T follicular helper cell (primary cell): Measurements from ENCODE around the gene KLK5.

ENCODE experiments used
- DNase-seq: peaks from one replicate; pipeline ENCODE4 v3.0.0-alpha.2; 2020; ENCODE audit warnings: low read depth

Gene KLK5

GRCh38 chr19:50969413-50969760 is 16.5 kb upstream of the KLK5 start, which contains the start of gene KLK6:
Gene KLK6, minus strand, starts transcription at chr19:50969591. Its CDS starts 1,487 bp downstream, at chr19:50968104.
- no peak for DNase-seq

GRCh38 chr19:50968716-50969412 is 16.0 kb upstream of the KLK5 start:
- DNase-seq = no peak

- DNase-seq = no peak
These were observed 15.3 kb upstream of the KLK5 start for GRCh38 chr19:50967929-50968715.

GRCh38 chr19:50964266-50964665 is 11.4 kb upstream of the KLK5 start:
- no peak for DNase-seq

GRCh38 chr19:50963381-50963780 is 10.5 kb upstream of the KLK5 start:
- DNase-seq = no peak

- DNase-seq = no peak
These were observed 9.4 kb upstream of the KLK5 start for GRCh38 chr19:50962245-50962644.

- no peak for DNase-seq
These were observed 7.1 kb upstream of the KLK5 start for GRCh38 chr19:50959731-50960500.

GRCh38 chr19:50957587-50957986 is 4.7 kb upstream of the KLK5 start:
- no peak for DNase-seq

GRCh38 chr19:50949861-50950260 is 3.0 kb downstream of the KLK5 start:
- DNase-seq = no peak

- no peak for DNase-seq
These were observed 5.7 kb downstream of the KLK5 start for GRCh38 chr19:50947123-50947522.

- DNase-seq = no peak
These were observed 8.0 kb downstream of the KLK5 start for GRCh38 chr19:50944795-50945194.

- DNase-seq = no peak
These were observed 9.6 kb downstream of the KLK5 start for GRCh38 chr19:50943074-50943828.

- DNase-seq = no peak
These were observed 13.2 kb downstream of the KLK5 start for GRCh38 chr19:50939596-50939995.

- DNase-seq = no peak
These were observed 19.2 kb downstream of the KLK5 start for GRCh38 chr19:50933640-50934039.

GRCh38 chr19:50932690-50933083 is 20.2 kb downstream of the KLK5 start:
- no peak for DNase-seq

GRCh38 chr19:50932018-50932689 is 20.7 kb downstream of the KLK5 start:
- DNase-seq = no peak

GRCh38 chr19:50931023-50931422 is 21.8 kb downstream of the KLK5 start:
- no peak for DNase-seq

GRCh38 chr19:50928831-50929230 is 24.0 kb downstream of the KLK5 start:
- no peak for DNase-seq

- no peak for DNase-seq
These were observed 26.7 kb downstream of the KLK5 start for GRCh38 chr19:50926144-50926543.

- no peak for DNase-seq
These were observed 27.1 kb downstream of the KLK5 start for GRCh38 chr19:50925734-50926133.

- DNase-seq = no peak
These were observed 28.3 kb downstream of the KLK5 start for GRCh38 chr19:50924586-50924985.
